T-helper 1 cell treated with Interleukin-12 subunit alpha and Interleukin-12 subunit beta and Interleukin-4 antibody, amounts not matched to agents 30 ng/mL and 1 ng/mL, for 36 hours (primary cell): ENCODE measurements around the gene UNC45B. TPM values are rescaled to one million over a fixed set of nuclear protein-coding genes. Genes with fewer than 3 reads are reported as not detected.
"Not testable (repeated sequence)": the region's sequence is repeated elsewhere in the genome, so short reads cannot be mapped to it uniquely, and the experiment has no call there.

ENCODE experiments used
- intact Hi-C: fragments of 100-400 bp; cut with micrococcal nuclease; formaldehyde crosslinking; loops from one replicate; pipeline ENCODE4 v1.15.1; 2024
- total RNA-seq: library from RNA; stranded (reverse); gene quantifications from 2 replicates; pipeline ENCODE4 v1.2.3, GENCODE V29; 2022

UNC45B gene
- total RNA-seq, 1 donor from 2014 or later = 0.05 TPM

DNA sequence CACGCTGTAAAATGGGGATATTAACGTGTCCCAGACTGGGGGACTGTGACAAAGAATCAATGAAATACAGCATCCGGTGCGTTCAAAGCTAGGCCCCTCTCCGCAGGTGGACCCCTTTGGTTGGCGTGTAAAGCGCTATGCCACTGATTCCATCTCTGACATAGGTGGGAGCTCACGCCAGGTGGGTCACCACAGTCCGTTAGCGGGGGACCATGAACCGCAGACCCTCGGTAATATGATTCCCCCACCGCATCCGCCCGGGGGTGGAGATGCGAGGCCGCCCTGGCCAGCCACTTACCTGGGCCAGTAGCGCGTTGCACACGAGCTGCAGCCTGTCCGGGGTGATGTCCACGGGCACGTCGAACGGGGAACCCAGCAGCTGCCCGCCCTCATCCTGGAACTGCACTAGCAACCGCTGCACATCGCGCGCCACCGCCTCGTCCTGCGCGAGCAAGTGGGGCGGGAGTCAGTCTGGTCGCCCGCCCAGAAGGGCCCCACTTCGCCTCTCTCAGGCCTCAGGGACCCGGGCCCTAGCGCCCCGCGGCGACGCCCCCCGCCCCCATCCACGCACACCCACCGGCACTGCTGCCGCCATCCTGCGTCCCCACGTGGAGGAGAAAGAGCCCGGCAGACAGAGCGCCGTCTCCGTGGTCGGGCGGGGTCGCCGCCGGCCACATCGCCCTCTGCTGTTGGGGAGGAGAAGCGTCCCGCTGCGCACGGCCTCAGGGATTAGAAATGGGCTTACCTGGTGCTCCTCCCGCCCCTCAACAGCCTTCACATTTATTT, 5.7 kb upstream of the UNC45B start, which contains the start of gene NLE1:
Gene NLE1 (minus strand): TSS at position 623 of the 786 bp plus-strand sequence. CDS start 28 bp downstream, at position 595.
- intact Hi-C loops = loop anchor here (1.0 kb wide), 6 partner anchors 53 to 667 kb away; partner anchors contain the start of genes PEX12, SLFN12L and TAF15

DNA sequence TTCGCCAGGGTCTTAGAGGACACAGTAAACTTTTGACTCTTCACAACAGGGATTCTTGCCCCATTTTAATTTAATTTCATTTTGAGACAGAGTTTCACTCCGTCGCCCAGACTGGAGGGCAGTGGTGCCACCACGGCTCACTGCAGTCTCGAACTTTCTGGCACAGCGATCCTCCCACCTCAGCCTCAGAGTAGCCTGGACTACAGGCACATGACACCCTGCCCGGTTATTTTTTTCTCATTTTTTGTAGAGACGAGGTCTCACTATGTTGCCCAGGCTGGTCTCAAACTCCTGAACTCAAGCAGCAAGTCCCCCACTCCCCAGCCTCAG, 5.2 kb upstream of the UNC45B start:
- intact Hi-C loops = loop anchor here (1.0 kb wide), 5 partner anchors 100 to 667 kb away; partner anchors contain the start of genes PEX12, SLFN12L and TAF15

DNA sequence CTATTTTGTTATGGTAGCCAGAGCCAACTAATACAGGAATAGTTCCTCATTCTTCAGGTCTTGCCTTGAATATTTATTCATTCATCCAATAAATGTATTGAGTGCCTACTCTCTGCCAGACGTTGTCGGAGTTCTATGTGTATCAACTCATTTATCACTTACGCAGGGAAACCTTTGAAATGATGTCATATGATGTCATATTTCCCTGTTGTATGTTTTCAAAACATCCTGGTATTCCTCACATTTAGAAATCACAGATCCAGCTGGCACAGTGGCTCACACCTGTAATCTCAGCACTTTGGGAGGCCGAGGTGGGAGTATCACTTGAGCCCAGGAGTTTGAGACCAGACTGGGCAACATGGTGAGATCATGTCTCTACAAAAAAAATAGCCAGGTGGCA, 2.8 kb upstream of the UNC45B start:
- intact Hi-C loops = no loop called here

DNA sequence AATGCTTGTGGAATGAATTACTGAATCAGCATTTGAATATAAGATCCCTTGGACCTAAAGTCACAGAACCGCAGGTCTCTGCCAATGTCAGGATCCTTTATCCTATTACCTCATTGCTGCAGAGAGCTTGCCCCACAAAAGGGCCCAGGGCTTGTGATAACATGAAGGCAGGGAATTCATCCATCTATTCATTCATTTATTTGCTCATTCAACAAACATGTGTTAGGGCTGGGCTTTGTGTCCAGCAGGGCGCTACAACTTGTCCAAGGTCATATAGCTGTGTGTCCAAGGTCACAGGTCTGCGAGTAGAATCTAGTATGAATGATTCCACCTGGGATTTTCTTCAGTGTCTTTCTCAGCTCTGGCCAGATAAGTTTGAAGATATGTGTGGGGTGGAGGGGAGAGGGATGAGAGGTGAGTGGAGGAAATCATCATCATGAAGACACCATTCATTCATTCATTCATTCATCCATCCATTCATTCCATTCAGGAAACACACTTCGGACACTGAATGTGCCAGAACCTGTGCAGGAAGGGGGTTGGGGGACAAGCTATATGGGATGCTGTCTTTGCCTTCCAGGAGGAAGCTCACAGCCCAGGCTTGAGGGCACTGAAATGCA, 1.3 kb upstream of the UNC45B start:
- intact Hi-C loops = no loop called here

DNA sequence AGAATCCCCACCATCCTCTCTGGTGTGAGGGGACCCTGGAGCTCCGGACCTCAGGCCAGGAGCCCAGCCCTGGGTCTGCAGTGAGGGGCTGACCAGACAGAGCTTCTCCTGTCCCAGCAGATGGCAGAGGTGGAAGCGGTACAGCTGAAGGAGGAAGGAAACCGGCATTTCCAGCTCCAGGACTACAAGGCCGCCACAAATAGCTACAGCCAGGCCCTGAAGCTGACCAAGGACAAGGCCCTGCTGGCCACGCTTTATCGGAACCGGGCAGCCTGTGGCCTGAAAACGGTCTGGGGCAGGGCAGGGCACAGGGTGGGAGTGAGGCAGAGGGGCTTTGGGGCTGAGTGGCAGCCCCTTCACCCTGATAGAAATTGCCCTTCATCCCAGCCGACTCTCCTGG, 527 bp downstream of the UNC45B start:
- intact Hi-C loops = no loop called here

DNA sequence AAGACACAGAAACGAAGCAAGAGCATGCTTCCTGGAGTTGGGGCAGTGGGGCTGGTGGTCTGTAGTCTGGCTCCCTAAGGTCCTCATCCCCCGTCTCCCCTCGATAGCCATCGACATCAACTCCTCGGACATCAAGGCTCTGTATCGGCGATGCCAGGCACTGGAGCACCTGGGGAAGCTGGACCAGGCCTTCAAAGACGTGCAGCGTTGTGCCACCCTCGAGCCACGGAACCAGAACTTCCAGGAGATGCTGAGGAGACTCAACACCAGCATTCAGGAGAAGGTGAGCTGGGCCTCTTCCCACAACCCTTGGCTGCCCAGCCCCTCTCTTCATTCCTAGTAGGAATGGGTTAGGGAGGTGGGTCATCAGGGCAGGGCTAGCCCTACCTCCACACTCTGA, 2.3 kb downstream of the UNC45B start:
- intact Hi-C loops = no loop called here

DNA sequence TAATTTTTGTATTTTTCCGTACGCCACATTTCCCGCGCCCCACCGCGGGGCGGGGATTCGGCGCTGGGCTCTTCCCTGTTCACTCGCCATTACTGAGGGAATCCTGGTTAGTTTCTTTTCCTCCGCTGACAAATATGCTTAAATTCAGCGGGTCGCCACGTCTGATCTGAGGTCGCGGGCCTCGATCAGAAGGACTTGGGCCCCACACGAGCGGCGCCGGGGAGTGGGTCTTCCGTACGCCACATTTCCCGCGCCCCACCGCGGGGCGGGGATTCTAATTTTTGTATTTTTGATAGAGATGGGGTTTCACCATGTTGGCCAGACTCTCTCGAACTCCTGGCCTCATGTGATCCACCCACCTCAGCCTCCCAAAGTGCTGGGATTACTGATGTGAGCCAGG, 3.5 kb downstream of the UNC45B start:
- intact Hi-C loops = not testable (repeated sequence)

DNA sequence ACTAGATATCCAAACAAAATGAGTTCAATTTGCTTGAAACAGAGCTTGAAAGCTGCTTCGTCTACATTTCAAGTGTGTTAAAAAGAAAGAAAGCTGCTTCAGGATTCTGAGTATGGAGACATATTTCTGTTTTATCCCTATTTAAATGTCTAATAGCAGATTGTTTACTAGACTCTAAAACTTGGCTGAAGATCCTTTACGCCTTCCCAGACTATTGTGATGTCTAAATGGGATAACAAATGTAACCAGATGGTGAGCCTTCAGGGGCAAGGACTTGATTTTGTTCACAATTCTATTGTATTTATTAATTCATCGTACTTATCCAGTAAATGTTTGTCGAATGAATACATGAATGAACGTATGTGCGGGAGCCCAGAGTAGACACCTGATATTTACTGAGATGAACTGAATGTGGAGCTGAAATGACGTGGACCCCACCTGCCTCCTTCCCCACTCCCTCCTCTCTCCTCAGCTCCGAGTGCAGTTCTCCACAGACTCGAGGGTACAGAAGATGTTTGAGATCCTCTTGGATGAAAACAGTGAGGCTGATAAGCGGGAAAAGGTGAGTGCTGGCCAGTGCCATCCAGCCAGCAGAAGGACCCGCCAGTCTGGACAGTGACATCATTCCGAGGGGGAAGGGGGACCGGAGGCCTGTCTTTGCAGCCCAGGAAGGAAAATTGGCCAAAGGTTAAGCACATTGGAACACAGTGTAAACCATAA, 5.0 kb downstream of the UNC45B start:
- intact Hi-C loops = no loop called here

DNA sequence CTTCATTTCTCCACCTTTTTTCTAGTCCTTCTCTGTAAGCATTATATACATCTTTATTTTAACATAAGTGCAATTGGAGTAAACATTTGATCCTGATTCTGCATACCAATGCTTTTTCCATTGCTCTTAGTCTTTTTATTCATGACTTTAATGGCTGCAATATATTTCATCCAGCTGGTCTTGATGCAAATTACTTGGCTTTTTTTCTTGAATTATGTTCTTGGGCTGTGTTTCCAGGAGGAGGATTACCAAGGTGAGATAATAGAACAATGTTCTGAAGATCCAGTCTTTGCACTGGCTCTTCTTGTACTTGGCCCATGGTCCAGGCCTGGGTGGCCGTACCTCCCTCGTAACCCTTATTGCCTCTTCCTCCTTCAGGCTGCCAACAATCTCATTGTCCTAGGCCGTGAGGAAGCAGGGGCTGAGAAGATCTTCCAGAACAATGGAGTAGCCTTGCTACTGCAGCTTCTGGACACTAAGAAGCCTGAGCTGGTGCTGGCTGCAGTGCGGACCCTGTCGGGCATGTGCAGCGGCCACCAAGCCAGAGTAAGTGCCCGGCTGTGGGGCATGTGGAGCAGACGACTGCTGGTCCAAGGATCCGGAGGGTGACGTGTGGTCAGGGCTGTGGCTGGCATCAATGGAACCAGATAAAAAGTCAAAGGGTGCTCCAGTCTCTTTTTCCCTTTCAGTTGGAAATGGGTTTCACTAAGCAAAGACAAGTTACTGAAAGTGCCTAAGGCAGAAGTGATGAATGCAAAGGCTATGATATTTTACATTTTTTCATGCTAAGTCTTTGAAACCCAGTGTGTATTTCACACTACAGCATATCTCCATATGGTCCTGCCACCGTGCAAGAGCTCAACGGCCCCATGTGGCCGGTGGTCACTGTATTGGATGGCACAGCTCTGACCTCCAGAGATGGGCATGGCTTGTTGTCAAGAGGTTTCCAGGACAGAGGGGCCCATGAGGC, 6.9 kb downstream of the UNC45B start:
- intact Hi-C loops = no loop called here

DNA sequence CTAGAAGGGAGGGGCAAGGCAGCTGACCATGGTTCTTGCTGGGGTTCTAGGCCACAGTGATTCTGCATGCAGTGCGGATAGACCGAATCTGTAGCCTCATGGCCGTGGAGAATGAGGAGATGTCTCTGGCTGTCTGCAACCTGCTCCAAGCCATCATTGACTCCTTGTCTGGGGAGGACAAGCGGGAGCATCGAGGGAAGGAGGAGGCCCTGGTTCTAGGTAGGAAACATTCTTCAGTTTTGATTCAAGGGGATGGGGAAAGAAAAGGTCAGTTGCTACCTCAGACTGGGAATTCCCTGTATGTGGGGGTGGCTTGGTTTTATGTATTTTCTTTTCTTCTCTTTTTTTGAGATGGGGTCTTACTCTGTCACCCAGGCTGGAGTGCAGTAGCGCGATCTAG, 7.6 kb downstream of the UNC45B start:
- intact Hi-C loops = no loop called here

DNA sequence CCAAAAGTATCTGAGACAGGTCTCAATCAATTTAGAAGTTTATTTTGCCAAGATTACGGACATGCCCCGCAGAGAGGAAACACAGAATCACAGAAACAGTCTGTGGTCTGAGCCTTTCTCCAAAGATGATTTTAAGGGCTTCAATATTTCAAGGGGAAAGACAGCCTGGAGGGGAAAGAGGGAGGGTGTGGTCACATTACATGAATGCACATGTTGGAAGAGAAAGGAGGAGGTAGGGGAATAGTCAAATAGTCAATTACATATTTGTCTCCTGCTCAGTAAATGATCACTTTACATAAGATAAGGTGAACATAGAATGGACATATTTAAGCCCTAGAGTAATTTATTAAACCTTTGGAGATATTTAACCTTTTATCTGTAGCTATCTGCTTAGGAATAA, 12.3 kb downstream of the UNC45B start:
- intact Hi-C loops = loop anchor here (5.0 kb wide), 1 partner anchor 647 kb away; the partner anchor contains the start of gene TAF15

DNA sequence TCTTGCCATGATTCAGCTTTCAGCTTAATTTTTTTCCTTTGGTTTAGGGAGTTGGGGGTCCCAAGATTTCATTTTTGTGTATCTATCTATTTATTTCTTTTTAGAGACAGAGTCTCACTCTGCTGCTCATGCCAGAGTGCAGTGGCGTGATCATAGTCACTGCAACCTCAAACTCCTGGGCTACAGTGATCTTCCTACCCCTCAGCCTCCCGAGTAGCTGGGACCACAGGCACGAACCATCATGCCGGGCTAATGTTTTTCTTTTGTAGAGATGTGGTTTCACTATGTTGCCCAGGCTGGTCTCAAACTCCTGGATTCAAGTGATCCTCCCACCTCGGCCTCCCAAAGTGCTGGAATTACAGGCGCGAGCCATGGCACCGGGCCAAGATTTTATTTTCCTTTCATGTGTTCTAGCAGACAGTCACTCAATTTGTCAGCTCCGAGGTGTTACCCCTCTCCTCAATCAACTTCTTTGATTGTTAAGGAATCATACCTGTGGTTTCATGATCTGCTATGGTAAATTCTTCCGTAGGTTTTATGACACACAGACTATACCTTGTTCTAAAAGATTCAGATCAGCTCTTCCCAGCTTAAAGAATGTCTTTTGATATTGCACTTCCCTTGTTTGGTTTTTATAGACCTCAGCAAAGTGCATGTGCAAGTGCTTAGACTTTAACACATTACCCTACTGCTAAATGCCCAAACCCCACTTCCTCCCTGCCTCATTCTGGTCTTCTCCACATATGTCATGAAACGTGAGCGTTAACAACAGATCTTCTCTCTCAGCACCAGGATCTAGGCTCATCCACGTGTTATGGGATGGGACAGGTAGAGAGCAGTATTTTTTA, 13.0 kb downstream of the UNC45B start:
- intact Hi-C loops = loop anchor here (1.0 to 5.0 kb wide), 2 partner anchors 54 to 647 kb away; partner anchors contain the start of gene TAF15

DNA sequence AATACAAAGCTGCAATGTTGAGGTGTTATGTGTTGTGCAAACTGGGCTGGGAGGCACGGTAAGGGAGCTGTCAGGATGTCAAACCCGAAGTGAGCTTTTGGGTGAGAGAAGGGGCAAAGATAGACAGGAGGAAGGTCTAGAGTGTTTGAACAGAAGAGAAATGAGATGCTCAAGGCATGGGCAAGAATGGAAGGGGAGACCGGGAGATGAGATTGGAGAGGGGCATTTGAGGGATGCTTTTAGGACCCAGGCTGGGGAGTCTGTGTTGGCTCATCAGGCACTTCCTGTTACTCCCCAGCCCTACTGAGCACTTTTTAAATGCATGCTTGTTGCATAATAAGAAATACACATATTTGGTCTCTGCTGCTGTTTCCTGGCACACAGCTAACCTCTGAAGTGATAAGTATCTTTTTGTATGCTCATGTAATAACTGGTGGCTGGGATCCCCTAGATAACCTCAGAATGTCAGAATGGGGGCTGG, 13.7 kb downstream of the UNC45B start:
- intact Hi-C loops = loop anchor here (1.0 to 5.0 kb wide), 2 partner anchors 53 to 646 kb away; partner anchors contain the start of gene TAF15

DNA sequence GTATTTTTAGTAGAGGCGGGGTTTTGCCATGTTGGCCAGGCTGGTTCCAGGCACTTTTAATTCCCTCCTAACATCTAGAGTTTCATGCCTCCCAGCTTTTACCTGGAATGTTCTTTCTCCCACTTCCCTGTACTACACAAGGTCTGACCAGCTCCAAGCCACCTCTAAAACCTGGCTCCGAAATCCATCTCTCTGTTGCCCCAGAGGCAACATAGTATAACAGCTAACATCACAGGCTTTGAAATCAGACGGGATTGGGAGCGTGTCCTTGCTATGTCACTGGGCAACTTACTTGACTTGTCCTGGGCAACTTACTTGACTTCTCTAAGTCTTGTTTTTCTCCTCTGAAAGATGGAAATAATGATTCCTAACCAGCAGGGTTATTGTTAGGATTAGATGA, 15.1 kb downstream of the UNC45B start:
- intact Hi-C loops = loop anchor here (5.0 kb wide), 1 partner anchor 645 kb away; the partner anchor contains the start of gene TAF15

DNA sequence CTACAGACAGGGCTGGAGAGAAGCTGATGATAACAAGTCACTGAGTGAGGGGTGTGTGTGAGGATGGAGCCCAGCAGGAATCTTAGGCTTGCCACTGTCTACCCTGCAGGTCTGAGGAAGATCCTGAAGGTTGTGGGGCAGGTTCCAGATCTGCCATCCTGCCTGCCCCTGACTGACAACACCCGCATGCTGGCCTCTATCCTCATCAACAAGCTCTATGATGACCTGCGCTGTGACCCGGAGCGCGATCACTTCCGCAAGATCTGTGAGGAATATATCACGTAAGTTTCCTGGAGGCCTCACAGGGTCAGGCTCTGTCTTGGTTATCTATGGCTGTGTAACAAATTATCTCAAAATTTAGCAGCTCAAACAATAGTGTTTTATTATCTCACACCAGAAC, 16.3 kb downstream of the UNC45B start:
- intact Hi-C loops = loop anchor here (5.0 kb wide), 1 partner anchor 643 kb away; the partner anchor contains the start of gene TAF15

DNA sequence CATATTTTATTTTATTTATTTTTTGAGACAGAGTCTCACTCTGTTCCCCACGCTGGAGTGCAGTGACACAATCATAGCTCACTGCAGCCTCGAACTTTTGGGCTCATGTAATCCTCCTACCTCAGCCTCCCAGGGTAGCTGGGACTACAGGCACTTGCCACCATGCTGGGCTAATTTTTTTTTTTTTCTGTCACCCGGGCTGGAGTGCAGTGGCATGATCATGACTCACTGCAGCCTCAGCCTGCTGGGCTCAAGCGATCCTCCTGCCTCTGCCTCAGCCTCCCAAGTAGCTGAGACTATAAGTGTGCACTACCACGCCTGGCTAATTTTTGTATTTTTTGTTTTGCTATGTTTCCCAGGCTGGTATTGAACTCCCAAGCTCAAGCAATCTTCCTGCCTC, 17.1 kb downstream of the UNC45B start:
- intact Hi-C loops = loop anchor here (5.0 kb wide), 1 partner anchor 643 kb away; the partner anchor contains the start of gene TAF15

DNA sequence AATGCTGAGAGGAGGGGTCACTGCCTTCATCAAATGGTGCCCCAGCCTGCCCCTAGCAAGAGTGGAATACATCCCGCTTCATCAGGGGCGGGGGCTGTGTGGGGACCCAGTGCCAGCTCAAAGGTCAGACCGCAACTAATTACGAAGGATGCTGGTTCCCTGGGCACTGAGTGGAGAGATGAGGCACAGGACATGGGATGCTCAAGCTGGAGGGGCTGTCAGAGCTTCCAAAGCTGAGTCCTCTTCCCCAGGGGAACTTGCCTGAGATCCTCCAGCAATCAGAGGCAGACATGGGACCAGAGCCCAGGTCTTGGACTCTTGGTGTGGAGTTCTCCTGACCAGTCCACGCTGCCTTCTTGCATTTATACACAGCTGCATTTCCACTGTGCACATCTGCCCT, 18.9 kb downstream of the UNC45B start:
- intact Hi-C loops = no loop called here

DNA sequence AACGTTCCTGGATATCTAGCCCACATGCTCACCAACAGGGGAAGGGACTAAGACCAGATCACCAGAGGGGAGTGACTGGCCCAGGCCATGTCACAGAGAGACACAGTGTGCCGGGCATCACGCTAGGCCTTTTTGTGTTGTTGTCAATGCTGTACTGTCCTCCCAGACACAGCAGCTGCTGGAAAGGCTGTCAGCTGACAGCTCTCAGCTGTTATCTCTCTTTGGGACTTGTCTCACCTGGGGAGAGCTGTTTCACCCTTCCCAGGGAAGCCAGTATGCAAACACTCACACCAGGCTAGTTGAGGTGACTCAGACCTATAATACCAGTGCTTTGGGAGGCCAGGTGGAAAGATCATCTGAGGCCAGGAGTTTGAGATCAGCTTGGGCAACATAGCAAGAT, 19.4 kb downstream of the UNC45B start:
- intact Hi-C loops = no loop called here

DNA sequence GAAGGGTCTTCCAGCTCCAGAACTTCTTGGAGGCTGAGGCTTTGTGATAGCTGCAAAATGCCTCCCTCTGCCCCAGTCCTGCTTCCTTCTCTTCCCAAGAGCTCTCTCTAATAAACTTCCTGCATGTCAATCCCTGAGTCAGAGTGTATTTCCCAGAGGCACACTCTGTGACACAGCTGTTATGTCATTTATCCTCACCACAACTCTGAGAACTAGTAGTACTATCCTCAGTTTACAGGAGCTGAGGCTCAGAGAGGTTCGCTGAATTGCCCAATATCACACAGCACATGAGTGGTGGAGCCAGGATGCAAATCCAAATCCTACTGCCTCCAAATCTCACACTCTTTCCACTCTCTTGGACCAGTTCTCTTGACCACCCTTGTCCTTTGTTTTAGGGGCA, 20.0 kb downstream of the UNC45B start:
- intact Hi-C loops = no loop called here
